8988T (cell line): Measurements from ENCODE around the gene GALNT2.

Experiments
- DNase-seq: peaks from one replicate; pipeline ENCODE4 v3.0.0; 2011

The GALNT2 gene

DNA sequence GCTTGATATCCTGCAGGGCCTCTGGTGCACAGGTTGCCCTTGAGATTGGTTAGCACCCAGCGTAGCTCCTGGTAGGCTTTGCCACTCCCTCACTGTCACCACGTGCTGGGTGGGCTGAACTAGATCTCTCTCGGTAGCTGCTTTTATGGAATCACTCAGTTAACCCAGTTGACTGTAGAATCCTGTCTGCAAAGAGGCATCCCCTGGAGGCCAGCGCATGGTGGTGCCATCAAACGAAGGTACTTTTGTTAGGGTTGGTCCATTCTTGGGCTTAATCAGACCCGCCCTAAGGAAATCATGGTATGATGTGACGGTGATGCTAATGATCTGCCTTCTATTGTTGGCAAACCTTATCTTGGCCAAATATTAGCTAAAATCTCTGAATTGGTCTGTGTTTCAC lies 153.4 kb downstream of the GALNT2 start:
- no peak for DNase-seq

DNA sequence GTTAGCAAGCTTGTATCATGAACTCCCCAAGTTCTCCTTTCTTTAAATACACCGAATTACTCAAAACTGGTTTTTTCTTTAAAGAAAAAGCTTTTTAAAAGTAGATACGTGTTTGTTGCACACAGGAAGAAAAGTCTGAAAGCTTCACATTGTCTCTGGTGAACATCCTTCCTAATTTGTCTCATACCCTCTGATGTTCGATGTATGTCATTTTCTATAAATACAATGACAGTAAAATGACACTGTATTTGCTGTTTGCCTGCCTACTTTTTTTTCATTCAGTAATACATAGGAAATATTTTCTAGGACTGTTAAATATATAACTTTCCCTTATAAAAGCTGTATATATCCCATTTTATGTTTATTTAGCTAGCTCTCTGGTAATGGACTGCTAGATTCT lies 153.9 kb downstream of the GALNT2 start:
- no peak for DNase-seq

DNA sequence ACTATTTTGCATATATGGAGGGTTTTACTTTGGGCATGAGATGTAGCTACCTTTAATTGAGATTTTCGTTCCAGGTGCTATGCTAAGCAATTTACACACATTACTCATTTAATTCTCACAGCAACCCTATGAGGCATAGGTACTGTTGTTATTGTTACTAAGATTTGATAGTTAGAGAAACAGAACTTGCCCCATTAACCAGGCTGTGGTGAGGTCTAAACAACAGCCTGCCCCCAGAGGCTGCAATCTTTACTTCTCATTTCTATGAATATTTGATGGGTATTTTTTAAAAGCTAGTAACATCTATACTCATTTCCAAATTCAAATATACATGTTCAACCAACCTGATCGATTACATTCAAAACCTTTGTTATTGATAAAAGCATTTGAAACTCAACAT lies 155.6 kb downstream of the GALNT2 start:
- no peak for DNase-seq

DNA sequence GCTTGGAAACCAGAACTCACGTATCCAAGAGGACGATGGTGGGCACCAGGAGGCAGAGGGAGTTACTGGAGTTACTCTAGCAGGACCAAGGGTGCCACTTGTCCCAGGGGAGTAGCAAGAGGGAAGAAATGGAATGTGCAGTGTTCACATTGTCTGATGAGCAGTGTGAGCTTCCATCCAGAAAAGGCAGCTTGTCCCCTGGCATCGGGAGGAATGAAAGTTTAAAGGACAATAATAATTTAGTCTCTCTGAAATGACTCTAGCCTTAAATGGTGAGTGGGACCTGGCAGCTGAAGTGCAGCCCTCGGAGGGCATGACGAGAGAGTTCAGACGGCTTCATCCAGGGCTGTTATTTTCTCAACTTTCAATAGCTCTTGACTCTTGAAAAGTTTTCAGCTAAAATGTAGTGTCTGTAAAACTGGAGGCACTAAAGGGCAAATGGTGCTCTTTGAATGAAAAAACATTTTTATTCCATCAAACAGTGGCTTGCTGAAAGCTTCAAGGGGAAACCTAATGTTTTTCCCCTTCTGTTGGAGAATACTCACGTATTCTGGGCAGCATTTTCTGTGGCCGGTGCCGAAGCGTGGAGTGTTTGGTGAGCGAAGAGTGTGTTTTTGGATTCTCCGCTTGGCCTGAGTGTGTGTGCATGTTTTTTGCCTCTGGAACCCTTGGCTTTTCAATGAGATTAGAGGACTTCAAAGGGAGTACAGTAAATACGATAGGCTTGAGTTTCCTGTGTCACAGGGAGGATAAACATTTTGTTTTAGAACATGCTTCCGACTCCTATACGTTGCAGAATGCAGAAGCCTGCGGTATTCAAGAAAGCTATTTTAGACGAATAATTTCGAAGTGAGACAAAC lies 157.3 kb downstream of the GALNT2 start:
- DNase-seq, result no peak

DNA sequence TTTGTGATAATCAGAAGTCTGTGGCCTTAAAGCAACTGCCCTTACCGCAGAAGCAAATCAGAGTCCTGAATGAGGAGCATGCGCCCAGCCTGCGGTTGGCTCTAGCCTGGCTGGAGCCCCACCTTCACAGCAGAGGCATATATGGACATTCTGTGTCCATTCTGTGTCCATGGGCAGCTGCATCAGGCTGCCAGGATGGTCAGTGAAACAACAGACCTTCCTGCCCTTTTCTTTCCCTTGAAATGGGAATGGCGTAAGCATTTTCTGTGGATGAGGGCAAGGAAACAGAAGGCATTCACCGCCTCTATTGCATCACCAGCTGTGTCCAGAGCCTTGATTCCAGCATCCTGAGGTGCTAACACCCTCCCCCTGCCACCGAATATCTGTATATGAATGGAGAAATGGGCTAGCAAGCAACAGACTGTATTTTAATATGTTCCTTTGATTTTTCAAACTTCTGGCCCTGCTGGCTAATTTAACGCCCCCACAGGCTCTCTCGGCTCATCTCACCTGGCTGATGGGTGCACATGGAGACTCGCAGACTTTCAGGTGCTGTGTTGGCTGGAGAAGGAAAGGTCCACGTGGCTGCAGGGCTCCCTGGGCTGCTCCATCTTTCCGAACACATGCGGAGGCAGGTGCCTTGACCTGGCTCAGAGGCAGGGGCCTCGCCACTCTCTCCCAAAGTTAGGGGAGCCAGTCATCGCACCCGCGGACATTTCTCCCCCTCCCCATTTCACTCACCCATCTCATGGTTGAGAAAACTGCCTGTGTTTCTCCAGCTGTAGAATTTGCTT lies 159.2 kb downstream of the GALNT2 start:
- no peak for DNase-seq

DNA sequence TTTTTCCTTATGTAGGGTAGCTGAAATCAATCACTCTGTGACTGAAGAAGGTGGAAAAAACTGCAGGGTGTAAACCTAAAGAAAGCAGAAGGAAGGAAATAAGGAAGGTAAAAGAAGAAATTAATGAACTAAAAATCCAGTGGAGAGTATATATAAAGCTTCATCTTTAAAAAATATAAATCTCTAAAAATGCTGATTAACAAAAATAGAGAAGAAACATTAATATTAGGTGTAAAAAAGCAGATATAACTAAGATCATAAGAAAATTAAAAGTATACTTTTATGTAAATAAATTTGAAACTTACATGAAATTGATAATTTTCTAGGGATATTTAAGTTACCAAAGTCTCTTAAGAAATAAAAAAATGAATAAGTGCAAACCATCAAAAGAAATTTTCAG lies 159.8 kb downstream of the GALNT2 start:
- DNase-seq, result no peak

DNA sequence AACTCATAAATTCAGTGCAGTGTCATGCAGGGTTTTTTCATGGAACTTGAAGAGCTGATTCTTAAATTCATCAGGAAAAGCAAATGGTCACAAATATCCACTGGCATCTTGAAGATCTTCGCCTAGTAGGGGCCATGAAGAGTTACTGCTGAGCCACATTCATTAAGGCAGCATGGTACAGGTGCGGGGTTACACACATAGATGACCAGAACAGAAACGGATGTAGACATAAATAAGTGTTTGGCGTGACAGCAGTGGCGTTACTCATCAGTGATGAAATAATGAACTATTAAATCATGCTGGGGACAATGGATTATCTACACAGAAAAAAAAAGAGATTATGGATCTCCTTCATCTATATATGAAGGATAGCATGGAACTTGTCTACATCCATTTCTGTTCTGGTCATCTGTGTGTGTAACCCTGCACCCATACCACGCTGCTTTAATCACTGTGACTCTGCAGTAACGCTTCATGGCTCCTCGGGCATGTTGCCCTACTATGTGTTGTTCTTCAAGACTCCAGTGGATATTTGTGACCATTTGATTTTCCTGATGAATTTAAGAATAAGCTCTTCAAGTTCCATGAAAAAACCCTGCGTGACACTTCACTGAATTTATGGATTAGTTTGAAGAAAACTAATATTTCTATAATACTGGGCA lies 161.3 kb downstream of the GALNT2 start:
- DNase-seq, result no peak

DNA sequence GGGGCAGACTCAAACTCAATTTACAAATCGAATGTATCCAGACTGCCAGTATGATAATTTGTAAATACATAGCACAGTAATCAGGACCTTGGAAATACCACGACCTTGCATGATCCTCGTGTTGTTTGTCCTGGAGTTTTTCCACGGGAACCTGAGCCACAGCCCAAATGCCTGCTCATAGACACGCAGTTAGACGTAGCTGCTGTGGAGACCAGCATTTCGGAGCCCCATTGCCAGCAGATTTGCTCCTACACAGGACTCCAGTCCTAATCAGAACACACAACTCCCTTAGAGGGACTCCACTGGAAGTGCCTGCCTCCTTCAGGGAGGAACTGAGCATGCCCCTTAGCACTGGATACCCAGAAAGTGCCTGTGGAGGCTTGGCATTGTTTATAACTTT lies 163.2 kb downstream of the GALNT2 start:
- no peak for DNase-seq

DNA sequence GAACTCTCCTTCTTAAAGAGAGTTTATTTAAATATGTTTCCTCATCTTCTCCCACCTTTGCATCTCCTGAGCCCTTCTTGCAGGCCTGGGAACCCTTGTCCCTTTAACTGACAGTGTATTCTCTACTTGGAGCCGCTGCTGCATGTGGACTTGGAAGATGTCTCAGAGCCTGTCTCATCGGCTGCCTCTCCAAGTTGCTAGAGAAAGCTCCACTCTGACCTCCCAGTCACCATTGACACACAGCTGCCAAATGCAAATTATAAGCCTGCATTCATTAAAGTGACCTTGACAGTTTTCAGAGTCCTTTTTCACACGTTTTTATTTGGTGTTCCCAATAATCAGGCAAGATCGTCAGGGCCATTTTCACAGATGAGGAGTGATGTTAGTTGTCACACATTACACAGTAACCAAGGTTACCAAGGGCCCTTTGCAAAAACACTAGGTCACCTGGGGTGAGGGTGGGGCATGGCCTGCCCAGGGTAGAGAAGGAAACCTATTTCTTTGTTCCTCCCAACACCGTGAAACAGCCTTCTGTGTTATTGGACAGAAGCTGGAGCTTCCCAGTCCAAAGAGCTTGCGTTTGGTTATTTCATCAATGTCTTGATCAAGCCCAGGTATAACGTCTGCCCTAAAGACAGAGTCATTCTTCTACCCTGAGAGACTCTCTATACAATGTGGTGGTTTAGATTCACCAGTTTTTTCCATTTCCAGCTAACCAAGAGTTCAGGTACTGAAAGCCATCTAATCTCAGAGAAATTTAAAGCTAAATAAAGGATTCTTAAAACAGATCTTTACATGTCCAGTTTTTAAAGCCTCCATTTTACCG lies 164.1 kb downstream of the GALNT2 start:
- DNase-seq, result no peak

DNA sequence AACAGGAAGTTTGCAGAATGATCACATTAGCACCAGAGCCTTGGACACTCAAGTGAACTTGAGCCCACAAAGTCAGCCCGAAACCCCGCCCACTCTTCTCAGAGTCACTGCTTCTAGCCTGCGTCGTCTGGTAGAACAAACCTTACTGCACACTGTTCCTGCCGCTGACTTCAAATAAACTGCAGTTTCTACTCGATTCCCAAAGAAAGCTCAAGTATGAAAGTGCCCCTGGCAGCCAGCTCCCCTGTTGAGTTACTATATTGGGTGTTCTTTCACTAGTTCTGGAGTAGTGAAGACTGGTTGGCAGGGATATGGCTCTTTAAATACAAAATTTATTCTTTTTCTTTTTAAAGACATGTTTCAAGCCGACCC lies 164.7 kb downstream of the GALNT2 start:
- DNase-seq, result no peak

DNA sequence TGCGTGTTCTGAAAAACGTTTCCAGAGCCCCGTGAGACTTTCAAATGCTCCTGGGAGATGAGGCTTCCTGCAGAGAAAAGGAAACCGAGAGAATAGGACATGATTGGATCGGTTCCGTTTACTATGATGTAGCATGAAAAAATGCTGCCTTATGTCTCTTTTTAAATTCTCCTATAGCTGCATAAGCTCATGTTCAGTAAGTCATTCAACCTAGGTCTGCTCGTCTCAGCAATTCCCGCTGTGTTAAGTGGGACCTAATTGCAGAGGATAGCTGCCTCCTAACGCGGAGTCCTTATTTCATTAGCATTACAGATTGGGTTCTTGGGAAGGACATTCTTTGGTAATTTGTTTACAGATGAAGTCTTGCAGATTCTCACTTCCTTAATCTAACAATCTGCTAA lies 165.3 kb downstream of the GALNT2 start:
- DNase-seq, result no peak

DNA sequence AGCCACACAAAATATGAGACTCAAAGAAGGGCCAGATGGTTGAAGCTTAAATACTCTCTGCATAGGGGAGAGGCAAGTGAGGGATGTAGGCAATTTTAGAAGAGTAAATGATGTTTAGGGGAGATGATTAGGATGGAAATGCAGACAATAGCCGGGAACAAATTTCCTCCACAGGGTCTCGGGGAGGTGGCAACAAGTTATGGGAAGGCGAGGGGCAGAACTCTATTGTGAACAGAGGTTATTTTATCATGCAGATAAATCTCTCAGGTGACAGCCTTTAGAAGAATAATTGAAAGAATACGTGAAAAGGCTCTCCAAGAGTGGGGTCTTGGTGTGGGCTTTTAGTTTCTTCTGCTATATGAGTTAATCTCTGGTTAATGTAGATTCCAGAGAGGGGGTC lies 166.7 kb downstream of the GALNT2 start:
- DNase-seq, result no peak

DNA sequence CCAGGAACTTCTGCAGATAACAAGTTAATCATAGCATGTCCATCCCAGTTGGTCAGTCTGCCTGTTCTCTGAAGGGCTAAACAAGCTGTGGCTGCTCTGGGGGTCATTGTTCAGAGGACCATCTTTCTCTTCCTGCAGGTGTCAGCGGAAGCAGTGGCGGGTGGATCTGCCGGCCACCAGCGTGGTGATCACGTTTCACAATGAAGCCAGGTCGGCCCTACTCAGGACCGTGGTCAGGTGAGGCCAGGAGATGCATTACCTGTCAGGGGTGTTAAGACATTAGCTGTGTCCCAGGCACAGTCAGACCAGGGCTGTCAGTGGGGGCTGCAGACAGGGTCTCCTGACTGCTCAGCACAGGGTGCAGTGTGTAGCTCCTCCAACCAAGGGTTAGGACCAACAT lies 168.8 kb downstream of the GALNT2 start:
- no peak for DNase-seq

DNA sequence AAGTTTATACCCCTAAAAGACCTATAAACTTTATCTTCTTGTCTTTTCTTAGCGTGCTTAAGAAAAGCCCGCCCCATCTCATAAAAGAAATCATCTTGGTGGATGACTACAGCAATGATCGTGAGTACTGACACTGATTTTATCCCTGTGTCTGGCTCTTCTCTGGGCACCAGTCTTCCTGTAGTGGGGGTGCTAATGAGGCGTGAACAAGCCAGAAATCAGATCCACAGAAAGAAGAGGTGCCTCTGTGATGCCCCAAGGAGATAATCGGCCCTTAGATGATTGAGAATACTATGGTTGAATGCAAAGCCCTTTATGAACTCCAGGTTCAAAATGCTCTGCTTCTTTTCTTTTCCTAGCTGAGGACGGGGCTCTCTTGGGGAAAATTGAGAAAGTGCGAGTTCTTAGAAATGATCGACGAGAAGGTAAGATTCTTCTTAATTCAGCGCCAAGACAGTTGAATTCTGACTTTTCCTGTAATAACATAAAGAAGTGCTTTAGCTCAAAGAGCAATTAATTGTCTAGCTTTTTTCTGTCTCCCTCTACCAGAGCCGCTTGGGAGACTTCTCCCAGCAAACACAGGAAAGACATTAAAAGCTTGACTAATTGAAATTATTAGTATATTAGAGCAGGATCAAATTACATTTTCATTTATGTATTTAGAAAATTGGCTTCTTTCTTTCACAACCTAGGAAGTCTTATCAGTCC lies 169.4 kb downstream of the GALNT2 start:
- no peak for DNase-seq

DNA sequence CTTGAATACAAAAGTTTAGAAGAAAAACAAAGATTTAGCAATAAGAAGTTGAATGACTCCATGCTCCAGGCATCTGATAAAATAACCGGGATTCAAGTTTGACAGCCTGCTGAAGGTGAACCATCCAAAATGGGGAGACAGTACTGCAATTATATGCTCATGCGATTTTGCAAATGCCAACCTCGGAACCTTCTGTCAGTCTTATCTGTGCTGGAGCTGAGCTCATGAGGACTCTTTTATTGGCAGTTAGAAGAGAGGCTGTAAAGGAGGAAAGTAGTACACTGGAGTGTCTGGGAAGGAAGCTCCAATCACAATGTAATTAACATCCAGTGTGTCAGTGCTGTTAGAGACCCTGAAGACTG lies 170.0 kb downstream of the GALNT2 start:
- no peak for DNase-seq

DNA sequence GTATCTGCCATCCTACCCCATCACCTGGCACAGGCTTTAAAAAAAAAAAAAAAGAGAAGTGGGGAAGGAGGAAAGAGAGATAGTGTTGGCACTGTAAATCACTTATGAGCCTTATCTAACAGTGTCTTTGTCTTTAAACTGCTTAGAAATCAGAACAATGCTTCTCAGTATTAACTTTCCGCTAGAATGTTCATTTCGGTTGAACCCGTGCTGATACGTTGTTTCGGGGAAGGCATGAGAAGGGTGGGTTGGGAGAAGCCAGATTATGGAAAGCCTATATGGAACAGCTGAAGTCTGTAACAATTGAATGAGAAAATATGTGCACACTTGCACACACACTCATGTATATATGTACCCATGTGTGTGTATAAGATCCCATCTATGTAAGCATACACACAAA lies 170.8 kb downstream of the GALNT2 start:
- no peak for DNase-seq

DNA sequence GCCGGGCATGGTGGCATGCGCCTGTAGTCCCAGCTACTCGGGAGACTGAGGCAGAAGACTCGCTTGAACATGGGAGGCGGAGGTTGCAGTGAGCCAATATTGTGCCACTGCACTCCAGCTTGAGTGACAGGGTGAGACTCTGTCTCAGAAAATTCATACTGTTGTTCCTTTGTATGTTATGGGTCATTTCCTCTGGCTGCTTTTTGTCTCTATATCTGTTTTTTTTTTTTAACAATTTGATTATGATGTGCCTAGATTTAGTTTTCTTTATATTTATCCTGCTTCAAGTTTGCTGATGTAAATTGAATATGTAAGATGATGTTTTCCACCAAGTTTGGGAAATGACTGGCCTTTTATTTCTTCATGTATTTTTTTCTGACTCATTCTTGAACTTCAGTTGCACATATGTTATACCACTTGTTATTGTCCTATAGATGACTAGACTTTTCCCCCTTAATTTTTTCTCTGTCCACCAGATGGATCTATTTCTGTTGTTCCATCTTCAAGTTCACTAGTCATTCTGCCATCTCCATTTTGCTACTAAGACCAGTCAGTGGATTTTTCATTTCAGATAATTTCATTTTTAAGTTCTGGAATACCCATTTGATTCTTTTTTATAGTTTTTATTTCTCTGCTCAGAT lies 173.5 kb downstream of the GALNT2 start:
- DNase-seq, result no peak

DNA sequence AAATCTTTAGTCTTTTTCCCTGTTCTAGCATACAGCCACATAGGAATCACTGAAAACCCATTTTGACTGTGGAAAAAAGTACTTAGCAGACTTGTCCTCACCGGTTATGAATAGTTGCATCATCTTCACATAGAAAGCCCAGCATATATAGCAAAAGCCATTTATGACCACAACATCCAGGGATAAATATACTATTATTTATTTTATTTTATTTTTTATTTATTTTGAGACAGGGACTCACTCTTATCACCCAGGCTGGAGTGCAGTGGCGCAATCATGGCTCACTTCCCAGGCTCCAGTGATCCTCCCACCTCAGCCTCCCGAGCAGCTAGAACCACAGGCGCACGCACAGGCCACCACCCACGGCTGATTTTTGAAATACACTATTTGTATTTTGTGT lies 175.3 kb downstream of the GALNT2 start:
- no peak for DNase-seq

DNA sequence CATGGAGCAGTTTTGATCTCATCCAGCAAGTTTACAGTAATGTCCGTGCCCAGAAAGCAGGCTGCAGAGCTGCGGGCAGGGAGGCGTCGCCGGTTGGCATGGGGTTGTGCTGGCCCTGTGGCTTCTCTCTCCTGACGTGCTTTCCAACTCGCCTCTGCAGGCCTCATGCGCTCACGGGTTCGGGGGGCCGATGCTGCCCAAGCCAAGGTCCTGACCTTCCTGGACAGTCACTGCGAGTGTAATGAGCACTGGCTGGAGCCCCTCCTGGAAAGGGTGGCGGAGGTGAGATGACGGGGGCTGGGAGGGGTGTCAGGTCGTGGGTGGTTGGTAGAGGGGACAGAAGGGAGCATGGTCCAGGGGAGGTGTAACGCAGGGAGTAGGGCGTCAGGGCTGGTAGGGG lies 176.1 kb downstream of the GALNT2 start:
- DNase-seq, result no peak

DNA sequence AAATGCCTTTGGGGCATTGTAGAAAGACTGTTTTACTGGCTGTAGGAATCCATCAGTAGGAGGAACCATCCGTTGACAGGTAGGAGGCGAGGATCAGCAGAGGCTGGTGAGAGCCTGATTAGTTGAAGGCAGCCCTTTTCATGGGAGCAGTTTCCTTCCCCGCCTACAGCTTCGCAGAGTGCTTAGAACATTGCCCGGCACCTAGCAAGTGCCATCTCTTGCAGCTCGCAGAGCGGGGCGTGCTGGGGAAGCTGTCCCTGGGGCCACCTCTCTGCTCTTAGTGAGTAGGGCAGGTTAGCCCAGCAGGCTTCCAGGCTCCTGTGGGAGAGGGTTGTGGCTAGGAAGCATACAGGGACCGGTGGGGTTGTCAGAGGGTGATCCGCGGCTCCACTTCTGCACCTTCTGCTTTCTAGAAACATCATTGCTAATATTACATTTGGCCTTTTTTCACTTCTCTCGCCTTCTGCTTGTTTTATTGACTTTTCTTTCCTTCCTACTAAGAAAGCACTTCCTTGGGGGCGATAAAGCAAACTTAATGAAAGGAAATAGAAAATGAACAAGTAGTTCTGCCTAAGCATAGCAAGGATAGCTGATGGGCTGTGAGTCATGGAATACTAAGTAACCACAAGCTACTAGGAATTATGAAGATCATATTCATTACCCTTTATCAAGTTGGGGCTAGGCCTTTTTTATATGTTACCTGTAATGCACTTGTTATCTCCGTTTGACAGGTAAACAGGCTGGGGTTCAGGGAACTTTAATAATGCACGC lies 176.7 kb downstream of the GALNT2 start:
- no peak for DNase-seq

DNA sequence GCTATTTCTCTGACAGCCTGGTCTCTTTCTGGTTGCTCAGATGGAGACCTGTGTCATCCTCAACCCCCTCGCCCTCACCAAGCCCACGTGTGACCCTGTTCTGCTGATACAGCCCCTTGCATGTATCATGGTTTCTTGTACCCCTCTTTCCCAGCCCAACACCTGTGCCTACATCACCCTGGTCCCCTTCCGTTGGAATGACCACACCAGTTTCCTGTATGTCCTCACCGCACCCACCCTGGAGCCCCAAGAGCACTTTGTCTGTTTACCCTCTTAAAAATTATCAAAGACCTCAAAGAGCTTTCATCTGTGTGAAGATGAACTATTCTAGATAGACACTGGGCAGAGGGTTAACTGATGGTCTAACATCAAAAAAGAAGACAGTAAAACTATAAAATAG lies 179.5 kb downstream of the GALNT2 start:
- no peak for DNase-seq
